Endothelial cell of umbilical vein (primary cell): ENCODE measurements around the gene EVX2.
A peak's percentile ranks its signal among the peaks of the same experiment; 100 is the strongest.

Source experiments
- CTCF ChIP-seq, 2 donors: IDR thresholded peaks; 1 replicate in 1 of 2; 2 replicates in 1 of 2; pipeline ENCODE4 v1.5.1; 2011; ENCODE audit warnings: low read length in 2 of 2, mild to moderate bottlenecking in 2 of 2, moderate library complexity in 2 of 2, control low read depth in 1 of 2, inconsistent platforms in 1 of 2, low read depth in 1 of 2; ENCODE audit not compliant: insufficient read depth in 1 of 2; ENCODE audit errors: extremely low read depth in 1 of 2
- EZH2 ChIP-seq: IDR thresholded peaks from 2 replicates; pipeline ENCODE4 v1.6.1; 2012; ENCODE audit warnings: borderline replicate concordance, low read depth, mild to moderate bottlenecking, moderate library complexity, low read length, inconsistent platforms; ENCODE audit not compliant: severe bottlenecking
- FOS ChIP-seq: IDR thresholded peaks from 2 replicates; pipeline ENCODE4 v1.6.1; 2011; ENCODE audit warnings: mild to moderate bottlenecking, low read length, moderate library complexity, borderline replicate concordance; ENCODE audit not compliant: insufficient read depth
- JUN ChIP-seq: IDR thresholded peaks from 2 replicates; pipeline ENCODE4 v1.6.1; 2011; ENCODE audit warnings: borderline replicate concordance, low read depth; ENCODE audit not compliant: insufficient read length, insufficient read depth
- POLR2A ChIP-seq: IDR thresholded peaks from 2 replicates; pipeline ENCODE4 v1.6.1; 2012; ENCODE audit warnings: low read depth, mild to moderate bottlenecking, control low read depth, low read length
- POLR2AphosphoS5 ChIP-seq: IDR thresholded peaks from 2 replicates; pipeline ENCODE4 v1.6.1; 2012; ENCODE audit warnings: low read depth, mild to moderate bottlenecking, control low read depth, low read length, moderate library complexity; ENCODE audit not compliant: insufficient read depth

- no peak for TF ChIP-seq POLR2A
- no peak for TF ChIP-seq CTCF (IDR thresholded peaks at IDR 0.05; ENCODE audit: extremely low read depth in 1 of 2, insufficient read depth in 1 of 2, low read depth in 1 of 2, low read length in 2 of 2)
- no peak for TF ChIP-seq POLR2AphosphoS5
- TF ChIP-seq JUN, result no peak
- TF ChIP-seq EZH2, result peak; percentile 71
- TF ChIP-seq FOS, result no peak
These were observed 14.8 kb upstream of the EVX2 start for GRCh38 chr2:176098366-176099158.
